Testis (tissue), 3 donors: Measurements from ENCODE around the gene COL6A1. TPM values are rescaled to one million over a fixed set of nuclear protein-coding genes. Genes with fewer than 3 reads are reported as not detected.

Experiments used
- DNase-seq: peaks from one replicate; pipeline ENCODE4 v3.0.0-alpha.2; 2019
- H3K27ac ChIP-seq, 2 donors: fragments of 200-600 bp; sonication (generic); one replicate each; pipeline ENCODE4 v1.5.1; 2019
- H3K27me3 ChIP-seq: fragments of 200-600 bp; sonication (generic); one replicate; pipeline ENCODE4 v1.5.1; 2019
- H3K36me3 ChIP-seq: fragments of 200-600 bp; sonication (generic); one replicate; pipeline ENCODE4 v1.5.1; 2017; ENCODE audit warnings: low read depth; ENCODE audit errors: missing control alignments
- H3K4me1 ChIP-seq: fragments of 200-600 bp; sonication (generic); one replicate; pipeline ENCODE4 v1.5.1; 2019
- H3K4me3 ChIP-seq, 2 donors: fragments of 200-600 bp; sonication (generic); one replicate each; pipeline ENCODE4 v1.5.1; 2017 to 2019
- H3K9me3 ChIP-seq: fragments of 200-600 bp; sonication (generic); one replicate; pipeline ENCODE4 v1.5.1; 2017
- POLR2A ChIP-seq: fragments of 450-650 bp; IDR thresholded peaks from one replicate; pipeline ENCODE4 v1.6.1; 2017; ENCODE audit warnings: antibody characterized with exemption, mild to moderate bottlenecking, moderate library complexity
- WGBS, 2 donors: methylation state at CpG; one replicate each; pipeline ENCODE4 v1.1.5; 2018; 5-methylcytosine and 5-hydroxymethylcytosine counted together
- intact Hi-C: fragments of 100-400 bp; cut with DNase I; formaldehyde crosslinking; loops from one replicate; pipeline ENCODE4 v1.15.1; 2023; ENCODE audit warnings: low total_unique reads
- polyA plus RNA-seq: library from polyadenylated mRNA; stranded (reverse); fragments of 350-450 nt; fragmentation: Illumina TruSeq; extraction: RNeasy Lipid Tissue Mini Kit (QIAGEN cat#74804); gene quantifications from one replicate; pipeline ENCODE4 v1.2.3, GENCODE V29; 2014; ENCODE audit warnings: low read depth, low replicate concordance; ENCODE audit not compliant: insufficient read depth
- total RNA-seq, 2 donors: library from RNA; depleted of rRNA; stranded (reverse); fragments of >200 nt; gene quantifications; one replicate each; pipeline ENCODE4 v1.2.3, GENCODE V29; 2016
- TF ChIP-seq, protein P1 (sequence below), 3 experiments: fragments of 450-650 bp in 2 of 3; fragments of 200-600 bp in 1 of 3; sonication (generic) in 1 of 3; IDR thresholded peaks; one replicate each; pipeline ENCODE4 v1.5.1; 2016 to 2019; ENCODE audit warnings: antibody characterized with exemption in 3 of 3, mild to moderate bottlenecking in 2 of 3, moderate library complexity in 1 of 3

Gene COL6A1
- total and polyA plus RNA-seq, 3 donors from 2014 or later, result 166 to 197 (median 178) TPM

DNA sequence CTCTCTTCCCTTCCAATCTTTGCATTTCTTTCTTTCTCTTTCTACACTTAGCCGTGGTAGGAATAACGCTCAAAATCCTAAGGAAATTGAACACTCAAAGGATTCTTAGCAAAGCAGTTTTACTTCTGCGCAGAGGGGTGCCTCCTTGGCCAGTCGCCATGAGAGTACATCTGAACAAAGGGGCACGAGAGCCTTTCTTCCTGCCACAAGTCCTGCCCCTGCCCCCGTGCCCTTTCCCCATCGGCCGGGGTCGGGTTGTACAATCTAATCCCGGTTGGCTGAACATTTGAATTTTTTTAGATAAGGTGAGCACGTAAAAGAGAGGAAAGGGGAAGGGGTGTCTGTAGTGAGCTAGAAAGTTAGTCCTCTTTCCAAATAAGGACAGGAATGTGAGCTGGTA, 28.6 kb upstream of the COL6A1 start:
- no peak for TF ChIP-seq POLR2A
- TF ChIP-seq, protein P1, sequence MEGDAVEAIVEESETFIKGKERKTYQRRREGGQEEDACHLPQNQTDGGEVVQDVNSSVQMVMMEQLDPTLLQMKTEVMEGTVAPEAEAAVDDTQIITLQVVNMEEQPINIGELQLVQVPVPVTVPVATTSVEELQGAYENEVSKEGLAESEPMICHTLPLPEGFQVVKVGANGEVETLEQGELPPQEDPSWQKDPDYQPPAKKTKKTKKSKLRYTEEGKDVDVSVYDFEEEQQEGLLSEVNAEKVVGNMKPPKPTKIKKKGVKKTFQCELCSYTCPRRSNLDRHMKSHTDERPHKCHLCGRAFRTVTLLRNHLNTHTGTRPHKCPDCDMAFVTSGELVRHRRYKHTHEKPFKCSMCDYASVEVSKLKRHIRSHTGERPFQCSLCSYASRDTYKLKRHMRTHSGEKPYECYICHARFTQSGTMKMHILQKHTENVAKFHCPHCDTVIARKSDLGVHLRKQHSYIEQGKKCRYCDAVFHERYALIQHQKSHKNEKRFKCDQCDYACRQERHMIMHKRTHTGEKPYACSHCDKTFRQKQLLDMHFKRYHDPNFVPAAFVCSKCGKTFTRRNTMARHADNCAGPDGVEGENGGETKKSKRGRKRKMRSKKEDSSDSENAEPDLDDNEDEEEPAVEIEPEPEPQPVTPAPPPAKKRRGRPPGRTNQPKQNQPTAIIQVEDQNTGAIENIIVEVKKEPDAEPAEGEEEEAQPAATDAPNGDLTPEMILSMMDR (IDR thresholded peaks at IDR 0.05), result no peak
- DNase-seq, result no peak

GRCh38 chr21:45954261-45954660, 27.3 kb upstream of the COL6A1 start:
- H3K27me3 ChIP-seq, result no peaks in the 10 kb centered on the region
- DNase-seq, result no peak

More for the DNA sequence above, 28.6 kb upstream of the COL6A1 start:
- Histone ChIP-seq H3K27me3 (no peaks in the 10 kb centered on the region), H3K36me3 (no peaks in the 10 kb centered on the region), H3K9me3 (no peaks in the 10 kb centered on the region), H3K4me1 (peaks cover 9% of the 10 kb centered on the region), H3K4me3 (no peak overlapping the region), H3K27ac (peak overlapping the region in 1 of 2 donors; percentile 83)
- intact Hi-C loops, result no loop called here
- 59 to 67% methylated on average over 11 of the region's 11 CpGs for WGBS, 2 donors

GRCh38 chr21:45954921-45955320, 26.6 kb upstream of the COL6A1 start:
- no peaks in the 10 kb centered on the region for H3K9me3 ChIP-seq
- peak overlapping the region in 1 of 2 donors; percentile 83 for H3K27ac ChIP-seq
- TF ChIP-seq POLR2A, result no peak
- TF ChIP-seq, protein P1 (IDR thresholded peaks at IDR 0.05), result no peak
- no peaks in the 10 kb centered on the region for H3K36me3 ChIP-seq
- H3K4me3 ChIP-seq, result no peak overlapping the region
- H3K4me1 ChIP-seq, result peaks cover 9% of the 10 kb centered on the region
- DNase-seq, result no peak
- intact Hi-C loops, result no loop called here
- no peaks in the 10 kb centered on the region for H3K27me3 ChIP-seq
- WGBS, 2 donors, result 78 to 84% methylated on average over 6 of the region's 6 CpGs

More at GRCh38 chr21:45954261-45954660, 27.3 kb upstream of the COL6A1 start:
- intact Hi-C loops, result no loop called here
- WGBS, 2 donors, result 33 to 41% methylated on average over 12 of the region's 12 CpGs
- H3K9me3 ChIP-seq, result no peaks in the 10 kb centered on the region
- H3K4me1 ChIP-seq, result peaks cover 9% of the 10 kb centered on the region
- H3K4me3 ChIP-seq, result no peak overlapping the region
- H3K27ac ChIP-seq, result peak overlapping the region; percentile 47 to 83
- TF ChIP-seq, protein P1 (IDR thresholded peaks at IDR 0.05), result no peak
- no peak for TF ChIP-seq POLR2A
- no peaks in the 10 kb centered on the region for H3K36me3 ChIP-seq

GRCh38 chr21:45957551-45957950, 24.0 kb upstream of the COL6A1 start:
- 93 to 96% methylated on average over 4 of the region's 4 CpGs for WGBS, 2 donors
- no peak overlapping the region for H3K4me3 ChIP-seq
- DNase-seq, result no peak
- peak overlapping the region in 1 of 2 donors; percentile 64 for H3K27ac ChIP-seq
- H3K9me3 ChIP-seq, result no peaks in the 10 kb centered on the region
- TF ChIP-seq, protein P1 (IDR thresholded peaks at IDR 0.05), result no peak
- TF ChIP-seq POLR2A, result no peak
- H3K27me3 ChIP-seq, result no peaks in the 10 kb centered on the region
- intact Hi-C loops, result no loop called here
- H3K4me1 ChIP-seq, result no peaks in the 10 kb centered on the region
- H3K36me3 ChIP-seq, result no peaks in the 10 kb centered on the region

DNA sequence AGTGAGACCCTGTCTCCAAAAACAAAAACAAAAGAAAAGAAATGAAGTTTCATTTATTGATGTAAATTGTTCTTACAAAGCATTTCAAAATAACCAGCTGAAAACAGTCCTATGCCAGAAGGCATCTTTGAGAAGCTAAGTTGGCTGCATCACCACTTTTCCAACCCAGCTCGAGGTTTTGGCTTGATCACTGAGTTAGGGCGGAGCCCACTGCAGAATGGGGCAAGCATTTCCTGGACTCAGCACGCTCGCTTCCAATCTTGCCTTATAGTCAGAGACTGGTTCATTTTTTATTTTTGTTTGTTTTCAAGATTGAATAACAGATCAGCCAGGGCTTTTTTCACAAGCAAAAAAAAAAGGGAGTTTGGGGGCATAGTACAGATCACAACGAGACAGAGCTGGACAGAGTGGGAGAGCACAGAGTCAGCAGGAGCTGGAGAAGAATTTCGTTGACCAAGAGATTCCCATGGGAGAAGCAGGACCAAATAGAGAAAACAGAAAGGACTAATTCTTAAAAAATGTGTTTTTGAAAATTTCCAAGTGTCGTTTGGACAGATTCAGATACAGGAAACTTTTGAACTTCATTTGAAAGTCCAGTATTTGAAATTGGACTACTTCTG, 23.5 kb upstream of the COL6A1 start:
- H3K4me3 ChIP-seq, result no peak overlapping the region
- DNase-seq, result no peak
- no peaks in the 10 kb centered on the region for H3K4me1 ChIP-seq
- whole genome bisulfite sequencing, 2 donors, result 40 to 54% methylated on average over 7 of the region's 7 CpGs
- H3K27ac ChIP-seq, result peak overlapping the region; percentile 6 to 64
- TF ChIP-seq, protein P1 (IDR thresholded peaks at IDR 0.05), result no peak
- TF ChIP-seq POLR2A, result no peak
- H3K36me3 ChIP-seq, result no peaks in the 10 kb centered on the region
- no peaks in the 10 kb centered on the region for H3K9me3 ChIP-seq
- no peaks in the 10 kb centered on the region for H3K27me3 ChIP-seq
- intact Hi-C loops, result no loop called here
